Activated T-cell treated with anti-CD3 and anti-CD28 coated beads, Interleukin-2, amount 50 U/mL, for 72 hours (primary cell): ENCODE data around the gene GLRA1. TPM values are rescaled to one million over a fixed set of nuclear protein-coding genes. Genes with fewer than 3 reads are reported as not detected.

ENCODE experiments used
- total RNA-seq, 2 donors: library from RNA; stranded (reverse); gene quantifications; one replicate each; pipeline ENCODE4 v1.2.3, GENCODE V29; 2022

The GLRA1 gene
- total RNA-seq, 2 donors from 2014 or later: not detected

Other genes starting within 250 kb of the GLRA1 start
- not detected for gene SPARC, start 237.9 kb downstream of the GLRA1 start, total RNA-seq
- gene ATOX1, start 166.2 kb downstream of the GLRA1 start, total RNA-seq: 10 to 100 TPM; 56.1 to 68.0 TPM
- 100 to 1,000 TPM; 133 to 157 TPM for gene G3BP1, start 152.9 kb downstream of the GLRA1 start, total RNA-seq